Measurements from ENCODE around the gene FAM163A.
"Not testable (repeated sequence)": the region's sequence is repeated elsewhere in the genome, so short reads cannot be mapped to it uniquely, and the experiment has no call there.

Gene FAM163A

DNA sequence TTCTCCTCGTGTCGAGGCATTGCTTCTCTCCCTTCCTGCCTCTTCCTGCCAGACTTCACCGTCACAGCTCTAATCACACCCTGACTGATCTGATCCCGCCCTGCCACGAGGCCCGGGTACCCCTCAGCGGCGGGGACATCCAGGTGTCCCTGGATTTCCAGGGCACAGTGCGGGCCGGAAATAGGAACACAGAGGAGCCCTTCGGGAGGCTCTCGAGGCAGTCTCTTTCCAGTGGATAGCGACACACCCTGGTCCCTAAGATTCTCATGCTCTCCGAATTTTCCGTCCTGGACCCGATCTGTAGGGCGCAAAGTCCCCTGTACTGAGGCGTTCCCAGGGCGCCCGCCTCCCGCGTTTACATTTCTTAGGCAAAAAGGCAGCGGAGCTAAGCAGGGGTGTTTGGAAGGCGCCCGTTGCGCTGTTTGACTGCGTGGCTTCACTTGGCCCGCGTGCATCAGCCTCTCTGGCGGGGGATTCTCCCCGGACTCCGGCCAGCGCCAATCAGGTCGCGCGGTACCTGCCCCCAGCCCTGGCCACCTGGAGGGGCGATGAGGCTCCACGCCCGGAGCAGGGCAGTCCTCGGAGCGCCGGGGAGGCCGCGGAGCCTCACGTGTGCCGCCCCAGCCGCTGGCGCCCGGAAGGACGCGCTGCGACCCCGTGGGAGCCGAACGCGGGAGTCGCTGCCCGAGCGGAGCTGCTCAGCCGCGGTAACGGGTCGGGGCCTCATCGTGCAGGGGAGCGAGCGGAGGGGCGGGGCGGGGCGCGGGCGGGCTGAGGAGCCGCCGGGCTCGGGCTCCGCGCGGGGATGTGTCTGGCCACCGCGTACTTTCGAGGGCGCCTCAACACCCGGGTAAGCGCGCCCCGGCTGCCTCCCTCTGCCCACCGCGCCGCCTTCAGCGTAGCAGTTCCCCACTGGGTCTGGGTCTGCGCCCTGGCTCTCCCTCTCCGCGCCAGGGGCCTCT is at the start of gene FAM163A:
TSS of gene FAM163A (plus strand) at position 575 of the 962 bp plus-strand sequence. CDS start 69,807 bp downstream, outside the sequence.
- DNase-seq, result no peak

DNA sequence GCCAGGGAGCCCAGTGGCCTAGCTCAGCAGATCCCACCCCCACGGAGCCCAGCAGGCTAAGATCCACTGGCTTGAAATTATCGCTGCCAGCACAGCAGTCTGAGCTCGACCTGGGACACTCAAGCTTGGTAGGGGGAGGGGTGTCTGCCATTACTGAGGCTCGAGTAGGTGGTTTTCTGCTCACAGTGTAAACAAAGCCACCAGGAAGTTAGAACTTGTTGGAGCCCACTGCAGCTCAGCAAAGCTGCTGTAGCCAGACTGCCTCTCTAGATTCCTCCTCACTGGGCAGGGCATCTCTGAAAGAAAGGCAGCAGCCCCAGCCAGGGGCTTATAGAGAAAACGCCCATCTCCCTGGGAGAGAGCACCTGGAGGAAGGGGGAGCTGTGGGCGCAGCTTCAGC is 48.6 kb upstream of the FAM163A start:
- DNase-seq, result not testable (repeated sequence)

DNA sequence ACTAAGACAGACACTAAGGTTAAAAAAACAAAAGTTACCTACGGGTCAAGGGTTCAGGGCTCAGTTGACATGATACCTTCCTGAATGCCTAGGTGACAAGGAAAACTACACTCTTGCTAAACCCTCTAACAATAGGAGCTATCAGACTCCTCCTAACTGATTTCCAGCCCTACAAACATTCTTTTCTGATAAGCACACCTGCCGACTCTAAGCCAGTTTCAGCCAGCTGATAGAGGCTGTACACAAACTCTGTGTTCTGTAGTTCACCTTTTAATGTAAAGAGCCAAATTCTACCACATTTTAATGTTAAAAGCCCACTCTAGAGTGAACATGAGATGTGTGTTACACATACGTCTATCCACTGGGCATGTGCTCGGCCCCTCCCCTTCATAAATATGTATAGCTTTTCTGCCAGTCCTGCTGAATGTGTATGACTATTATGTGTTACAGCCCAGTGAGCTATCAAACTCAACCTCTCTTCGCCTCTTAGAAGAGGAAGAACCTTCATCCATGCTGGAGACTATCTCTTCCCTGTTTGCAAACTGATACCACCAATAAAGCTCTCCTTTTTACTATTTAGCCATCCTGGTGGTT is 40.0 kb upstream of the FAM163A start:
- no peak for DNase-seq

DNA sequence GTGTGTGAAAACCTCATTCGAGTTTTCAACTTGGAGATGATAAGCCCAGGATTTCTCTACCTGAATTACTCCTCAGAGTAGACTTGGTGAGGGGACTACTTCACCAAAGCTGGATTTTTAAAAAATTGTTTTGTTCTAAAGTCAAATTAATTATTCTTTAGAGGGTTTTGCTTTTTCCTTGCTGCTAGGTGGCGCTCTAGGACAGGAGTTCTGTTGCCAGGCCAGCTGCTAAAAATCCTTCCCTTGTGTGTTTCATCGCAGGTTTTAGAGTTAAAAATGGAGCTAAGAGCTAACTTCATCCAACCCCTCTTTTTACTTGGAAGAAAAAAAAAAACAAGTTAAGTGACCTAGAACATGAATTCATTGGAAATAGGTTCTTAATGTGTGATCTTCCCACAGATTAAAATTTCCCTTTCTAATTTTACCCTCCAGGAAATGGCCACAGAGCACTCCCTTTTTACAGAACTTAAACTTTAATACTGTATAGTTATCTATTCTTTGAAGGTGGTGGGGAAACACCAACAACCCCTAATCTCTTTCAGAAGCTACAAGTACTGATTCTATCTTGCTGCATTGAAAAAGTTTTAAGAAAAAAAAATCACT is 36.7 kb upstream of the FAM163A start:
- peak; percentile 52 to 71 for DNase-seq

DNA sequence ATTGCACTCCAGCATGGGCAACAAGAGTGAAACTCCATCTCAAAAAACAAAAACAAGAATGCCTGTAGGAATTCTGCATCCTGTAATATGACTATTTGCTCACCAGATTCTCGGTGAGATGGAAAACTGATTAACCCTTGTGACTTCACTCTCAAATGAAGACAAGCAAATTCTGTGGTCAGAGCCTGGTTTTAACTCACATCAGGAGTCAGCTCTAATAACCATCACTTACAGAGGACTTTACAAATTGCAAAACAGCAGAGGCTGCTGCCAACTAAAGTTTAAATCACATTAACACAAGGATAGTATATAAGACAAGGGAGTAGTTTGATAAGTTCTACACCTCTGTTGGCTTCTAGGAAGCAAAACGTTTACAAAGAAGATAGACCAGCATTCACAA is 35.7 kb upstream of the FAM163A start:
- no peak for DNase-seq

DNA sequence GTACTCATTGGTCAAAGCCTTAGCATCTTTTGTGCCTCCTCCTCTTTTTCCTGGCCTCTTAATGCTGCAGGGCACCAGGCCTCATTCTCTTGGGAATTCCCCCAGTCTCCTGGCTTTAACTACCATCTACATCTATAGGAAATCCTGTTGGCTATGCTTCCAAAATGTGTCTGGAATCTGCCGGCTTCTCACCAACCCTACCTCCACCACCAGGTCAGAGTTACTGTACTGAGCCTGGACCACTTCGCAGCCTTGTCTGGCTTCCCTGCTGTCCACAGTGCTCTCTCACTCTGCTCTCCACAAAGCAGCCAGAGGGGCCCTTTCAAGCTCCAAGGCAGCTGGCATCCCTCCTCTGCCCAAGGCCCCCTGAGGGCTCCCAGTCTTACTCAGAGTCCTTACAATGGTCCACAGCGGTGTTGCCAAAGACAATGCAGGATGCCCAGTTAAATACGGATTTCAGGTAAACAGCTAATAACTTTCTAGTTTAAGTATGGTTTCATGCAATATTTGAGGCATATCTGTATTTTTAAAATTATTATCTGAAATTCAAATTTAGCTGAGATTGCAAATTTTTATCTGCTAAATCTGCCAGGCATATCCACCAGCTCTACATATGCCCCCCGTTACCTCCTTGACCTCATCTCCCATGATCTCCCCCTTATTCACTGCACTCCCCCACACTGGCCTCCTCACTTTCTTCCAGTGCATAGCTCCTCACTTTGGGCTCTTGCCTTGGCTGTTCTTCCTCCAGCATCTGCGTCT is 34.5 kb upstream of the FAM163A start:
- no peak for DNase-seq

DNA sequence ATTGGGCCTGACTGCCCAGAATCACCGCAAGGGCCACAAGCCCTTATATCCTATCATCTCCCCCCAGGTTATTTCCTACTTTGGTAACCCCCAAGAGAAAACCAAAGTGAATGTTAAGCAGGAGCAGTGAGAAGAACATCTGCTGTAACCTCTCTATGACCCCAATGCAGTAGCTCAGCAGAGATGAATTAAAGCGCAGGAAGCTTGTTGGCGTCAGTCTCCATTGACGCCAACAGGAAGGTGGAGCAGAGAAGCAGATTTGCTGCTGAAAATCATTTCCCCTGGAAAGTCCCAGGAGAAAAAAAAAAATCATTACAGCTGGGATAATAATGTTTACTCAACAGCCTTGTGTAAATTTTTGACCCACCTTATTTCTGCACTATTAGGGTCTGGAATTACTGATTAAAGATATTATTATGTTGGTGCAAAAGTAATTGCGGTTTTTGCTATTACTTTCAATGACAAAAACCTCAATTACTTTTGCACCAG is 33.2 kb upstream of the FAM163A start:
- peak; percentile 42 to 74 for DNase-seq

DNA sequence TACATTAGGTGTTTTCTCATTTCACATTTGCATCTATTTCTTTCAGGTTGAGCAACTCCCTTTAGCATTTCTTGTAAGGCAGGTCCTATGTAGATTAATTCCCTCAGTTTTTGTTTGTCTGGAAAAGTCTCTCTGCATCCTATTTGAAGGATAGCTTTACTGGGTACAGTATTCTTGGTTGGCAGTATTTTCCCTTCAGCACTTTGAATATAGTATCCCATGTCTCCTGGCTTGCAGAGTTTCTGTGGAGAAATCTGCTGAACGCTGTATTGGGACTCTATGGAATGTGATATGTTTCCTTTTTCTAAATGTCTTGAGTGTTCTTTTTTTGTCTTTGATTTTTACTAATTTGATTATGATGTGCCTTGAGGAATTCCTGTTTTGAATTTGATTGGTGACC is 28.9 kb upstream of the FAM163A start:
- no peak for DNase-seq

DNA sequence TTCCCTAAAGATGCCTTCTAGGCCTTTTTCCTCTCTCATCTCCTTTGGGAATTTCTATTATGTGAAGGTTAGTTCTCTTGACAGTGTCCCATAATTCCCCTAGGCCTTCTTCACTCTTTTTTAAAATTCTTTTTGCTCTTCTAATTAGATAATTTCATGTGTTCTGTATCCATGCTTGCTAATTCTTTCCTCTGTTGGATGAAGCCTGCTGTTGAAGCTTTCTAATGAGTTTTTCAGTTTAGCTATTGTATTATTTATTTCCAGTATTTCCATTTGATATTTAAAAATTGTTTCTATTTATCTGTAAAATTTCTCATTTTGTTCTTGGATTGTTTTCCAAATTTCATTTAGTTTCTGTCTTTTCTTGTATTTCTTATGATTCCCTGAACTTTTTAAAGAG is 28.5 kb upstream of the FAM163A start:
- DNase-seq, result no peak

DNA sequence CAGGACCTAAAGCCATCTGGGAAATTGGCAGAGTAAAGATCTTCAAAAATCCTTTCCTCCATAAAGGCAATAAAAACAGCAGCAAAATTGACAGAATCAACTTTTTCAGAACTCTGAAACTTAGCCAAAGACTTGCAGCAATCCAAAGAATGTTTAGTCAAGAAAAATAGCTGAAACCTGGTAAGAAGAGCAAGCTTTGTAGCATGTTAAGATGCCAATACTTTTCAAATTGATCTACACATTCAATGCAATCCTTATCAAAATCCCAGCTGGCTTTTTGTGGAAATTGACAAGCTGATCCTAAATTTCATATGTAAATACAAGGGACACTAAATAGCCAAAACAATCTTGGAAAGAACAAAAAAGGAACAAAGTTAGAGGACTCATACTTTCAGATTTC is 23.8 kb upstream of the FAM163A start:
- DNase-seq, result no peak

DNA sequence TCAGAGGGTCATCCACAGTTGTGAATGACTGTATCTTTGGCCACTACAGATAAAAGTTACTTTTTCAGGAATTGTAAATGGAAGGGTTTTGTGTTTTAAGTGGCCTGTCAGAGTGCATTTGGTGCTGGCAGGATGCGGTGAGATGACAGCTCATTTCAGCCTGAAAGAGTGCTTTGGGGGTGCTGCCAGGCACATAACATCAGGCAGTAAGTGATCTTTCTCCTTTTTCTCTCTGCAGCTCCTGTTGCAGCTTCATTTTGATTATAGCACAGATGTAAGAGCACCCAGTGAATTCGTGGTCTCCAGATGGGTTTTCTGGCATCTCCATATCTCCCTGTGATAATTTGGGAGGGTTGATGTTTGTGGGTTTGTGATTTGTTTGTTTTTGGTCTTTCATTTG is 14.8 kb upstream of the FAM163A start:
- DNase-seq, result no peak

DNA sequence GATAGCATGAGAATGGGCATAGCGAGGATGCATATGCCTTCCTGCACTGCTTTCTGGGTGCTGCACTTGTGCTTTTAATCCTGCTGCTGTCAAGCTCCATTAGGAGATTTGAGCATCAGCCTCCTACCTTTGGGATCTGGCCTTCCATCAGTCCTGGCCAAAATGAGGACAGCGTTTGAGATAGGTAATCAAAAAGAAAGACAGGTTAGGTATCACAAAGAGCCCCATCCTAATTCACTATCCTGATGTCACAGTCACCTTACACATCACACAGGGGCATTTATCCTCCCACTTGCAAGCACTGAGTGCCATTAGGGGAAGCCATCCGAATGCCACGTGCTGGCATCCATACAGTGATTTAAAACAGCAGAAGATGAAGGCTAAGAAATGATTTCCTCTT is 13.2 kb upstream of the FAM163A start:
- DNase-seq, result no peak

DNA sequence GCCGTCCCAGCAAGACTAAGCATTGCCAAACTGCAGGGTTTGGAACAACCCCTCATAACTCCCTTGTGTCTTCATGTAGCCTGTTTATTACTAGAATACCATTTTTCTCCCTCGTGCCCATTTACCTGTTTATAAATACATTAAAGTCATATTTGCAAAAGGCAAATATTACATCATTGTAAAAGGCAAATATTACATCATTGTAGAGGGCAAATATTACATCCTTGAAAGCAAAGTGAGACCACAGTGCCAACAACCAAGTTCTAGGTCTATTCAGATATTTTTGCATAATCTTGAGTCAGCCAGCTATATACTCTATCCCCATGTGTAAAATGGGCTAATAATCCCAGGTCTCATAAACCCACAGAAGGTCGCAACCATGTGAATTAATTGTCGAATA is 11.4 kb upstream of the FAM163A start:
- DNase-seq, result no peak

DNA sequence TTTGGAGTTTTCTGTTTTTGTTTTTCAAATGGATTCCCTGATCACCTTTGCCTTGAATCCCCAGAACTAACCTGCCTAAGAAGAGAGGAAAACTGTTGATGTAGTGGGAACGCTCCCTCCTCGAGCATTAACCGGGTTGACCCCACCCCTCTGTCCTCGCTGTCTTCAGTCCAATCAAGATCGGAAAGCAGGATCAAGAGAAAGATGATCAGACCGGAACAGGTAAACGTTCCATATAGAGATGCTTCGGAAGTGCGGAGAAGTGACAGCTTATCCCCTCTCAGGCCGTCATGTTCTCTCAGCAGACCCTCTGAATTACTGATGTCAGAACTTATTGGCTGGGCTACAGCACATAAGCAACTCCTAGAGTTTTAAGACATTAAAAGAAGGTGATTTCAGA is 800 bp upstream of the FAM163A start:
- DNase-seq, result no peak

DNA sequence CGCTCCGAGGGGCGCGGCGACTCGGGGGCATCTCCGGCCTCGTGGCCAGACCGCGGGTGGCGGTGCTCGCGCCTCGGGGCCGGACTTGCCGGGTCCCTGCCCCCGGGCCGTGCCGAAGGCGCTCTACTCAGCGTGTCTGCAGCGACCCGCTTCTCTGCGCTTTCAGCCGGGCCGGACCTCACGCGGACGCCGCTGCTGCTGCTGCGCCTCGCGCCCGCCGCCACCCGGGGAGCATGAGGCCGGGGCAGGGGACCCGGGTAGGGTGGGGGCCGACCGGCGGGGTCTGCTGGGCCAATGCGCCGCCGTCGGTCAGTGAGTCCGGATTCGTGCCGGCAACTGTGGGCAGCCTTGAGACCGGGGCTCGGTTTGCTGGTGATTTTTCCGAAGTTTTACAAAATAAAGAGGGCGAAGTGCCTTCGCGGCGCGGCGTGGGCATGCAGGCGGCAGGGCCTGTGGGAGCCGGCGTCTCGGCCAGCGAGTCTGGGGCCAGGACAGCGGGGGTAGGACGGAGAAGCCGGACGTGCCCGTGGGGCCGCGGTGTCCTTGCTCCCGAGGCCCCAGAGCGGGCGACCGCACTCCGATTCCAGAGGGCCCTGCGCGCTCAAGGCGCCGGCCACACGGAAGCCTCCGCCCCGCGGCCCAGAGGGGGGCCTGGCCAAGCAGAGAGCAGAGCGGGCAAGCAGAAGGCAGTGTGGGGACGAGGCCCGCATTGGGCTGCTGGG is 749 bp downstream of the FAM163A start:
- no peak for DNase-seq

DNA sequence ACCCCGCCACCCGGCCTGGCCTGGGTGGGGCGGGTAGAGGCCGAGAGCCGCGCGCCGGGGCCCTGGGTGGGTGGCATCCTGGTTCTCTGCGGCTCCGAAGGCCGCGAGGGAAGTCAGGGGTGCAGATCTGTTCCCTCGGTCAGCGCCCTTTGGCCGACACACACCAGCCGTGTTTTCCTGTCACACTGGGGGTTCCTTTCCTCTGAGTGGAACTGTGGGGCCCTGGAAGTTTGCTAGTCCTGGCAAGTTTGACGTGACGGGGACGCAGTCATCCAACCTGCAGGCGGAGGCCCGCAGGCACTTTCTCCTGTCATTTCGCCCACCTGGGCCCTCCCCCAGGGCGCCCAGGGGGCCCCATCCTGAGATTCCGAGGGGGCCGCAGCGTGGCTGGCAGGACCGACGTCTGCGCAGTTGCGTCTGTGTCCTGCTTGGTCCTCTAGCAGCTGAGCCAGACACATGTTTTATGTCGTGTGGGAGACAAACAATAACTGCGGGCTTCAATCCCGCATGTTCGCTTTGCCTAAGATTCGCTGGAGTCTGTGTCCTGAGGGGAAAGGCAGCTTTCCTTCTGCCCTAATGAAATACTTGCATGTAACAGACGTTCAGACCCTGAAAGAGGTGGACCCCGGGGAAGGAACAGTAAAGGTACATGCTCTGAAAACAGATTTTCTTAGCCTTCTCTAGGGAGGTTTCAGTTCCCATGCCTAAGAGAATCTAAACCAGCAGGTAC is 1.5 kb downstream of the FAM163A start:
- no peak for DNase-seq

DNA sequence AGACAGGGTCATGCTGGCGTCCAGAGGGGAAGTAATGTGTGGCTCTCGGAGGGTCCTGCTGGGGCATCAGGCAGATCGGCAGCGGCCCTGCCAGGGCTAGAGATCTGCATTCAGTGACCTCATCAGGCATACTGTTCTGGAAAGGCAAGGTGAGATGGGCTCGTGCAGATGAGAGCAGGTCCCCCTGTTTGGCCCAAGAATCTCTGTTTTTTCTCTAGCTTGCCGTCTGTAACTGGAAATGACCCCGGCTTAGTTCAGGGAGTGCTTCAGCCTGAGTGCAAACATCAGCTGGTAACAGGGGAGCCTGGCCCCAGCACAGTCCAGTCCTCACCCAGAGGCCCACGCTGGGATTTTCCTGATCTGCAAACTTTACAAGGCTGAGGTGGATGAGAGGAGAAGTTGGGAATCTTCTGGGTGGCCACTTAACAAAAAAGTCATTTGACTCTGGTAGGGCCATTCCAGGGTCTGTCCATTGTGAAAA is 2.1 kb downstream of the FAM163A start:
- DNase-seq, result no peak

DNA sequence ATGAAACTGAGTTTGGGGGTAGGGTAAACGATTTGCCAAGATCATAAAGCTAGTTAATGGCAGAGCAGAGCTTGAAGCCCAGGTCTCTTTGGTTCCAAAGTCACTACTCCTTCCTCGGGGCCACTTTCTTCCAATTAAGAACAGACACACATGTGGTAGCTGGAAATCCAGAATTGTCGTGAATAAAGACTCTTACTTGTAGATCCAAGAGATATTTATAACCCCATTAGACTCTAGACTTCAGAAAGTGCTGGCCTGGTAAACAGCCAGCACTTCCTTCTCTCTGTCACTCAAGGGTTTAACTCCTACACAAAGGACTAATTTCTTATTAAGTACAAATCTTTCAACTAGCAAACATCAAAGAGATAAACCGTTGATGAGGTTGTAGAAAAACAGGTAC is 2.7 kb downstream of the FAM163A start:
- no peak for DNase-seq

DNA sequence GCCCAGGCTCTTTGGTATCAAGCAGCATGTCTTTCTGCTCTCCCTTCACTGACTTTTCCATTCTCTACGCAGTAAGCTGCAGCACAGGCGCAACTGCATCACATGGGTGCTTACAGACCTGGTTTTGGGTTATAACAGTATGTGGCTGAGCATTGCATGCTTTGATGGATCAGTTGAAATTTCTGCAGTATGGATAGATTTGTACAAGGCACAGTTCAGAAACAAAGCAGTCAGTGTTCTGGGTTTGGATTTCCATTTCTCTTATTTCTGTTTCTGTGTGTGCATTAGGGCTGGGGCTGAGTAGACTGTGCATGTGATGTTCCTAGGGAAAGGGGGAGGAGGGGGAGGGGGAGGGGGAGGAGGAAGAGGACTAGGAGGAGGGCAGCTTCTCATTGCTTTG is 4.5 kb downstream of the FAM163A start:
- DNase-seq, result no peak

DNA sequence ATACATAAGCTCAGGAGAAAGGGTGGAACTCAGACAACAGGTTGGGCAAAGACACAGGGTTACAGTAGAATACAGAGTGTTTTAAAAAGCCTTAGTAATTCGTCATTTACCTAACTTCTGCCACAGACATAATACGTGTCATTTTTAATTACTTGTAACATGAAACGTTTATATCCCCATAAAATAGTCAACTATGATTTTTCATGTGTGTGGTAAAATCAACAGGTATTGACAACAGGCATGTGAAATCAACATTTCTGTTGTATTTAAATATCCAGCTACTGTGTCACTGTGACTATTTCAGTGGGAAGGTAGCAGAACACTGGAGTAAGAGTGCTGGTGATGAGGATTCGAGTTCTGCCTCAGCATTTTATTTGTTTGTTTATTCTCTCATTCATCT is 5.7 kb downstream of the FAM163A start:
- no peak for DNase-seq

DNA sequence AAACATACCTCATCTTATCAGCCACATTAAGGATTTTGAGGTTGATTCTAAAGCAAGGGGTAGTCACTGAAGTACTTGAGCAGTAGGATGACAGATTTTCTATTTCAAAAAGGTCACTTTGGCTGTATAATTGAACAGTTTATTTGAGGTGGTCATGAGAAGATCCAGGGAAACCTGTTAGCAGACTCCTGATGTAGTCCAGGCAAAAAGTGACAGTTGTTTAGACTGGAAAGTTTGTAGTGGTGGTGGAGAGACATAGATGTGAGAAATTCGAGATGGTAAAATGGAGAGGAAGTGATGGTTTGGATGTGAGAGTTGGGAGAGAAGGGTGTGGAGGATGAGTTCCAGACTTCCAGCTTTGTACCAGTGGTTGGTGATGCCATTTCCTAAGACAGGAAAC is 7.5 kb downstream of the FAM163A start:
- DNase-seq, result no peak
